SK-N-SH treated with all-trans-retinoic acid at 6 μM for 48 hours (cell line): ENCODE measurements around the gene LRCH1.

Experiments used
- ATAC-seq: fragments of 200-7000 bp; cut with Tn5 transposase; 3 replicates; pipeline ENCODE4 v1.9.1; 2020; ENCODE audit warnings: mild to moderate bottlenecking, moderate library complexity
- ARNTL ChIP-seq: fragments of 450-650 bp; formaldehyde crosslinking; IDR thresholded peaks from 2 replicates; pipeline ENCODE4 v1.5.0; 2020; ENCODE audit warnings: low read depth, mild to moderate bottlenecking, moderate library complexity, borderline replicate concordance
- BACH2 ChIP-seq: fragments of 250-450 bp; sonication (Bioruptor Pico); IDR thresholded peaks from 2 replicates; pipeline ENCODE4 v1.9.0; 2021; ENCODE audit warnings: mild to moderate bottlenecking, borderline replicate concordance
- CREB5 ChIP-seq: fragments of 250-450 bp; sonication (Bioruptor Pico); IDR thresholded peaks from 2 replicates; pipeline ENCODE4 v1.5.1; 2020; ENCODE audit warnings: low read depth, mild to moderate bottlenecking, moderate library complexity
- CSRNP3 ChIP-seq: fragments of 250-450 bp; sonication (Bioruptor Pico); IDR thresholded peaks from 2 replicates; pipeline ENCODE4 v1.5.1; 2021; ENCODE audit warnings: mild to moderate bottlenecking, moderate library complexity
- ESRRG ChIP-seq: fragments of 250-450 bp; sonication (Bioruptor Pico); IDR thresholded peaks from 2 replicates; pipeline ENCODE4 v1.6.1; 2021; ENCODE audit warnings: mild to moderate bottlenecking
- GLIS3 ChIP-seq: fragments of 250-450 bp; sonication (Bioruptor Pico); IDR thresholded peaks from 2 replicates; pipeline ENCODE4 v1.5.0; 2020; ENCODE audit warnings: mild to moderate bottlenecking, moderate library complexity
- ISL1 ChIP-seq: fragments of 250-450 bp; sonication (Bioruptor Pico); IDR thresholded peaks from 2 replicates; pipeline ENCODE4 v2.1.2; 2022; ENCODE audit warnings: mild to moderate bottlenecking, moderate library complexity
- OSR1 ChIP-seq: fragments of 250-450 bp; sonication (Bioruptor Pico); IDR thresholded peaks from 2 replicates; pipeline ENCODE4 v1.8.0; 2022; ENCODE audit warnings: moderate library complexity, mild to moderate bottlenecking, inconsistent platforms
- POU6F1 ChIP-seq: fragments of 250-450 bp; sonication (Bioruptor Pico); IDR thresholded peaks from 2 replicates; pipeline ENCODE4 v1.8.0; 2021; ENCODE audit warnings: low read depth, mild to moderate bottlenecking, moderate library complexity, borderline replicate concordance
- PPARA ChIP-seq: fragments of 250-450 bp; sonication (Bioruptor Pico); IDR thresholded peaks from 2 replicates; pipeline ENCODE4 v1.5.0; 2020; ENCODE audit warnings: mild to moderate bottlenecking, borderline replicate concordance
- SNAI2 ChIP-seq: fragments of 250-450 bp; sonication (Bioruptor Pico); IDR thresholded peaks from 2 replicates; pipeline ENCODE4 v1.5.0; 2020; ENCODE audit warnings: mild to moderate bottlenecking, moderate library complexity
- TOX ChIP-seq: fragments of 250-450 bp; sonication (Bioruptor Pico); IDR thresholded peaks from 2 replicates; pipeline ENCODE4 v1.8.0; 2021; ENCODE audit warnings: mild to moderate bottlenecking, moderate library complexity, borderline replicate concordance
- ZC3H10 ChIP-seq: fragments of 250-450 bp; sonication (Bioruptor Pico); IDR thresholded peaks from 2 replicates; pipeline ENCODE4 v1.5.1; 2021; ENCODE audit warnings: mild to moderate bottlenecking, moderate library complexity
- ZFP3 ChIP-seq: fragments of 250-450 bp; sonication (Bioruptor Pico); IDR thresholded peaks from 2 replicates; pipeline ENCODE4 v1.5.0; 2020; ENCODE audit warnings: mild to moderate bottlenecking, moderate library complexity
- ZFP30 ChIP-seq: fragments of 450-650 bp; formaldehyde crosslinking; IDR thresholded peaks from 2 replicates; pipeline ENCODE4 v1.5.0; 2022; ENCODE audit warnings: mild to moderate bottlenecking, moderate library complexity
- ZNF565 ChIP-seq: fragments of 450-650 bp; formaldehyde crosslinking; conservative IDR thresholded peaks from 2 replicates; pipeline ENCODE4 v1.5.0; 2020; ENCODE audit warnings: low read depth, mild to moderate bottlenecking, moderate library complexity
- ZNF70 ChIP-seq: fragments of 450-650 bp; formaldehyde crosslinking; IDR thresholded peaks from 2 replicates; pipeline ENCODE4 v1.5.0; 2020; ENCODE audit warnings: mild to moderate bottlenecking, moderate library complexity
- TF ChIP-seq, protein P1 (sequence below): fragments of 250-450 bp; sonication (Bioruptor Pico); IDR thresholded peaks from 2 replicates; pipeline ENCODE4 v1.5.0; 2020; ENCODE audit warnings: mild to moderate bottlenecking, moderate library complexity
- TF ChIP-seq, protein P2 (sequence below): fragments of 250-450 bp; sonication (Bioruptor Pico); IDR thresholded peaks from 2 replicates; pipeline ENCODE4 v1.8.0; 2020; ENCODE audit warnings: mild to moderate bottlenecking, moderate library complexity, borderline replicate concordance

LRCH1 gene

GRCh38 chr13:46520166-46520565 is 32.8 kb upstream of the LRCH1 start:
- no peak for ATAC-seq
- TF ChIP-seq TOX (CRISPR knock-in tag), result no peak
- no peak for TF ChIP-seq ZFP3 (CRISPR knock-in tag)
- no peak for TF ChIP-seq PPARA (CRISPR knock-in tag)
- TF ChIP-seq POU6F1 (CRISPR knock-in tag), result no peak
- TF ChIP-seq, all 23 proteins: peak for 0

DNA sequence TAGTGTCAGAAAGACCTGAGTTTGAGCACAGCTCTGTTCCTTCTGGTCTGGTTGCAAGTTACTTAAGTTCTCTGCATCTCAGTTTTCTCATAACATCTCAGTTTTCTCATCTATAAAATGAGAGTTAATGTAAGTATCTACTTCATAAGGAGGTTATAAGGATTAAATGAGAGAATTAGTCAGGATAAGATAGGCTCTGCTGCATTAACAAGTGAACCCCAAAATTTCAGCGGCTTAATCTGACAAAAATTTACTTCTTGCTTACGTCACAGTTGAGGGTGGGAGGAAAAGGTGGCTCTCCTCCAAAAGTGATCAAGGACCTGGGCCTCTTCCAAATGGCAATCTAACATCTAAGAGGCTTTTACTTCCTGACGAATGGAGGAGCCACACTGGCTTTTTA is 31.5 kb upstream of the LRCH1 start:
- TF ChIP-seq ISL1 (CRISPR knock-in tag) (no peak), ZNF565 (no peak), CSRNP3 (CRISPR knock-in tag) (no peak), ARNTL (CRISPR knock-in tag) (no peak), TOX (CRISPR knock-in tag) (no peak), ZC3H10 (CRISPR knock-in tag) (no peak), ZNF70 (no peak), SNAI2 (CRISPR knock-in tag) (no peak), POU6F1 (CRISPR knock-in tag) (no peak), ZFP3 (CRISPR knock-in tag) (no peak)
- no peak for ATAC-seq

DNA sequence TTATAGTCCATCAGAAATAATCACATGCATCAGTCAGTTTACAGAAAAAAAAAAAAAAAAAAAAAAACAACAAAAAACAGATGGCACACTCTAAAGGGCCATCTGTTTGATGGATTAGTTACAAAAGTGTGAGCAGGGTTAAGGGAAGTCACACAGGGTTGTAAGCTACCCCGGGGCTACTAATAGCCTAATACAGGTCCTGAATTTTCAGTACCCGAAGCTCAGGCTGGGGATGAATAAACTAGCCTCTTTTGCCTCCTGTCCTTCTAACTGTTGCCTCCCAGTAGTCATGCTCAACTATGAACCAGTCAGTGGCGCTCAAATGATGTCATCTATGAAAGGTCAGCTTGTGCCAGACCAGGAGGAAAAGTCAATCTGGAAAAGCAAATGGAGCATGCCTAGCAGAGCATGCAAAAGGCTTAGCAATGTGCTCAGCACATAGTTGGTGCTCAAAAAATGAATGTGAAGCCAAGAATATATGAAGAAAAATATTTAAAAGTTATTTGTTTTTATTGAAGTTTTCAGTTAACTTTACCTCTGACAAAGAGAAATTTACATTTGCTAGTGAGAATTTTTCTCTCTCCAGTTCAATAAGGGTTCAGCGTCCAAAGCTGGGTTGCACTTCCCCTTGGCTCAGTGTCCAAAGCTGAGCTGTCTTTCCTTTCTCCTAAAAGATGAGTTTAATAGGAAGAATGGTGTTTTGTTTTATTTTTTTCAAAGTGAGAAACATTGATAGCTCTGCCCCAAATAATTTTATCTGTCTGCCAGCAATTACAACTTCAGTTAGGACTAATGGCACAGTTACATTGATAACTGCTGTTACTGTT is 30.8 kb upstream of the LRCH1 start:
- TF ChIP-seq ZNF70 (no peak), BACH2 (CRISPR knock-in tag) (no peak), ARNTL (CRISPR knock-in tag) (no peak), ESRRG (CRISPR knock-in tag) (no peak), OSR1 (CRISPR knock-in tag) (no peak), GLIS3 (CRISPR knock-in tag) (no peak), TOX (CRISPR knock-in tag) (no peak), CREB5 (CRISPR knock-in tag) (no peak), ZFP3 (CRISPR knock-in tag) (no peak), CSRNP3 (CRISPR knock-in tag) (no peak), ZNF565 (no peak), ZFP30 (CRISPR knock-in tag) (no peak), PPARA (CRISPR knock-in tag) (no peak)
- TF ChIP-seq, protein P1, sequence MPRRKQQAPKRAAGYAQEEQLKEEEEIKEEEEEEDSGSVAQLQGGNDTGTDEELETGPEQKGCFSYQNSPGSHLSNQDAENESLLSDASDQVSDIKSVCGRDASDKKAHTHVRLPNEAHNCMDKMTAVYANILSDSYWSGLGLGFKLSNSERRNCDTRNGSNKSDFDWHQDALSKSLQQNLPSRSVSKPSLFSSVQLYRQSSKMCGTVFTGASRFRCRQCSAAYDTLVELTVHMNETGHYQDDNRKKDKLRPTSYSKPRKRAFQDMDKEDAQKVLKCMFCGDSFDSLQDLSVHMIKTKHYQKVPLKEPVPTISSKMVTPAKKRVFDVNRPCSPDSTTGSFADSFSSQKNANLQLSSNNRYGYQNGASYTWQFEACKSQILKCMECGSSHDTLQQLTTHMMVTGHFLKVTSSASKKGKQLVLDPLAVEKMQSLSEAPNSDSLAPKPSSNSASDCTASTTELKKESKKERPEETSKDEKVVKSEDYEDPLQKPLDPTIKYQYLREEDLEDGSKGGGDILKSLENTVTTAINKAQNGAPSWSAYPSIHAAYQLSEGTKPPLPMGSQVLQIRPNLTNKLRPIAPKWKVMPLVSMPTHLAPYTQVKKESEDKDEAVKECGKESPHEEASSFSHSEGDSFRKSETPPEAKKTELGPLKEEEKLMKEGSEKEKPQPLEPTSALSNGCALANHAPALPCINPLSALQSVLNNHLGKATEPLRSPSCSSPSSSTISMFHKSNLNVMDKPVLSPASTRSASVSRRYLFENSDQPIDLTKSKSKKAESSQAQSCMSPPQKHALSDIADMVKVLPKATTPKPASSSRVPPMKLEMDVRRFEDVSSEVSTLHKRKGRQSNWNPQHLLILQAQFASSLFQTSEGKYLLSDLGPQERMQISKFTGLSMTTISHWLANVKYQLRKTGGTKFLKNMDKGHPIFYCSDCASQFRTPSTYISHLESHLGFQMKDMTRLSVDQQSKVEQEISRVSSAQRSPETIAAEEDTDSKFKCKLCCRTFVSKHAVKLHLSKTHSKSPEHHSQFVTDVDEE, result no peak
- TF ChIP-seq, protein P2, sequence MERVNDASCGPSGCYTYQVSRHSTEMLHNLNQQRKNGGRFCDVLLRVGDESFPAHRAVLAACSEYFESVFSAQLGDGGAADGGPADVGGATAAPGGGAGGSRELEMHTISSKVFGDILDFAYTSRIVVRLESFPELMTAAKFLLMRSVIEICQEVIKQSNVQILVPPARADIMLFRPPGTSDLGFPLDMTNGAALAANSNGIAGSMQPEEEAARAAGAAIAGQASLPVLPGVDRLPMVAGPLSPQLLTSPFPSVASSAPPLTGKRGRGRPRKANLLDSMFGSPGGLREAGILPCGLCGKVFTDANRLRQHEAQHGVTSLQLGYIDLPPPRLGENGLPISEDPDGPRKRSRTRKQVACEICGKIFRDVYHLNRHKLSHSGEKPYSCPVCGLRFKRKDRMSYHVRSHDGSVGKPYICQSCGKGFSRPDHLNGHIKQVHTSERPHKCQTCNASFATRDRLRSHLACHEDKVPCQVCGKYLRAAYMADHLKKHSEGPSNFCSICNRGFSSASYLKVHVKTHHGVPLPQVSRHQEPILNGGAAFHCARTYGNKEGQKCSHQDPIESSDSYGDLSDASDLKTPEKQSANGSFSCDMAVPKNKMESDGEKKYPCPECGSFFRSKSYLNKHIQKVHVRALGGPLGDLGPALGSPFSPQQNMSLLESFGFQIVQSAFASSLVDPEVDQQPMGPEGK (CRISPR knock-in tag), result no peak
- no peak for ATAC-seq
